Epithelial cell of prostate (primary cell): Measurements from ENCODE around the gene BCL2L11.
A peak's percentile ranks its signal among the peaks of the same experiment; 100 is the strongest.
"Not testable (repeated sequence)": the region's sequence is repeated elsewhere in the genome, so short reads cannot be mapped to it uniquely, and the experiment has no call there.

Source experiments
- DNase-seq: peaks from one replicate; pipeline ENCODE4 v3.0.0-alpha.2; 2011; ENCODE audit warnings: low read depth, low spot score
- H3K27ac ChIP-seq: fragments of 450-650 bp; 2 replicates; pipeline ENCODE4 v1.5.1; 2017; ENCODE audit warnings: mild to moderate bottlenecking

BCL2L11 gene, protein sequence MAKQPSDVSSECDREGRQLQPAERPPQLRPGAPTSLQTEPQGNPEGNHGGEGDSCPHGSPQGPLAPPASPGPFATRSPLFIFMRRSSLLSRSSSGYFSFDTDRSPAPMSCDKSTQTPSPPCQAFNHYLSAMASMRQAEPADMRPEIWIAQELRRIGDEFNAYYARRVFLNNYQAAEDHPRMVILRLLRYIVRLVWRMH

GRCh38 chr2:111120253-111121027, at the start of gene BCL2L11:
Gene BCL2L11, plus strand, starts transcription at chr2:111120914. Its CDS starts 2,832 bp downstream, at chr2:111123746.
- H3K27ac ChIP-seq = peak within 1 kb of the TSS; percentile 71
- peak; percentile 80 for DNase-seq

DNA sequence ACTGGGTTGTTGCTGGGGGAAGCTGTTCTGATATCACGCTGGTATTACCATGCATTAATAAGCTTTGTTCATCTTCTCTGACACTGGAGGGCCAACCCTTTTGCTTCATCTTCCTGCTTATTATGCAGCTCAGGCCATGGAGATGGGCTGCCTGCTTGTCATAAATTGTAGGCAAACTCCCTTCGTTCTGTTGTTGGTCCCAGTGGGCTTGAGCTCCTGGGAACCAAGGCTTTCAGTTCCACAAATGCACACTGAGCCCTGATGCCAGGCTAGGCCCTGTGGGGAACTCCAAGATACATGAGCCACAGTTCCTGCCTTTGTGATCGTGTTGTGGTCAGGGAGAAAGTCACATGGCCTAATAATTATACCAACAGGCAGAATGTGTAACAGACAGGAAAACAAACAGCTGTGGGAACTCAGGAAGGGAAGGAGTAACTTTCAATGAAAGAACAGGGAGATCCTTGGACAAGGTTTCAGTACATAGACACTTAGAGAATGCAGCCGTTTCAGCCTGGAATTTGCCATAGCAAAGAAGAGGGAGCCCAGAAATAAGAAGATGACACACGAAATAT, 49.0 kb upstream of the BCL2L11 start:
- no peak overlapping the region for H3K27ac ChIP-seq
- DNase-seq = peak; percentile 53

- DNase-seq = peak; percentile 14
- H3K27ac ChIP-seq = no peak overlapping the region
Measured at GRCh38 chr2:111072220-111072871, 48.4 kb upstream of the BCL2L11 start.

DNA sequence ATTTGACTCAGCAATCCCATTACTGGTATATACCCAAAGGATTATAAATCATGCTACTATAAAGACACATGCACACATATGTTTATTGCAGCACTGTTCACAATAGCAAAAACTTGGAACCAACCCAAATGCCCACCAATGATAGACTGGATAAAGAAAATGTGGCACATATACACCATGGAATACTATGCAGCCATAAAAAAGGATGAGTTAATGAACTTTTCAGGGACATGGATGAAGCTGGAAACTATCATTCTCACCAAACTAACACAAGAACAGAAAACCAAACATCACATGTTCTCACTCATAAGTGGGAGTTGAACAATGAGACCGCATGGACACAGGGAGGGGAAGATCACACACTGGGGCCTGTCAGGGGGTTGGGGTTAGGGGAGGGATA, 38.1 kb upstream of the BCL2L11 start:
- H3K27ac ChIP-seq, DNase-seq: not testable (repeated sequence)

DNA sequence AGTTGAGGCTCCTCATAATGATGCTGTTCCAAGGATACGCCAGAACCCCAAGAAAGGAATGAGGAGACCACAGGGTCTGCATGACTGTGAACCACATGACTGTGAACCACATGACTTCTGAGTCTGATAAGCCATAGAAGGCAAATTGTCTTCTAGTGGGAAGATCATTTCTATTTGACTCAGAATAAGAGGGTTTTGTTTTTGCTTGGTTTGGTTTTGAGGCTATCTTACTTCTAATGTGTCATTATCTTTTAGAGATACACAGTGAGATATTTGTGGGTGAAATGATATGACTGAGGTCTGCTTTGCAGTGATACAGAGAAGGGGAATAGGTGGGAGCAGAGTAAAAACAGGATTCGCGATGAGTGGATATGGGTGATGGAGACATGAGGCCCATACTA, 28.9 kb upstream of the BCL2L11 start:
- no peak for DNase-seq

DNA sequence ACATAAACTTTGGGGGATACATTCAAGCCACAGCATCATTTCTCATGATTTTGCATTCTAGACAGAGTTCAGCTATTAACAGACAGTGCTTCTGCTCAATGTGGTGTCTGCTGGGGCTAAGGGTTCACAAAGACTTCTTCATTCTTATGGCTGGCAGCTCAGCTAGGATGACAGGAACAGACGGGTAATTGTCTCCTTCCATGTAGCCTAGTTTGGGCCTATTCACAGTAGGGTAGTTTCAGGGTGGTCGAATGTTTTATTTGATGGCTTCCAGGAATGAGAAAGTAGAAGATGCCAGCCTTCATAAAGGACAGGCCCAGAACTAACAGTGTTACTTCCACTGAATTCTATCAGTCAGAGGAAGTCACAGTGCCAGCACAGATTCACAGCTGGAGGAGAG, 26.0 kb upstream of the BCL2L11 start:
- no peak overlapping the region for H3K27ac ChIP-seq
- no peak for DNase-seq

More for the DNA sequence above, 28.9 kb upstream of the BCL2L11 start:
- H3K27ac ChIP-seq = no peak overlapping the region

GRCh38 chr2:111095434-111095833, 25.3 kb upstream of the BCL2L11 start:
- H3K27ac ChIP-seq = no peak overlapping the region
- no peak for DNase-seq

DNA sequence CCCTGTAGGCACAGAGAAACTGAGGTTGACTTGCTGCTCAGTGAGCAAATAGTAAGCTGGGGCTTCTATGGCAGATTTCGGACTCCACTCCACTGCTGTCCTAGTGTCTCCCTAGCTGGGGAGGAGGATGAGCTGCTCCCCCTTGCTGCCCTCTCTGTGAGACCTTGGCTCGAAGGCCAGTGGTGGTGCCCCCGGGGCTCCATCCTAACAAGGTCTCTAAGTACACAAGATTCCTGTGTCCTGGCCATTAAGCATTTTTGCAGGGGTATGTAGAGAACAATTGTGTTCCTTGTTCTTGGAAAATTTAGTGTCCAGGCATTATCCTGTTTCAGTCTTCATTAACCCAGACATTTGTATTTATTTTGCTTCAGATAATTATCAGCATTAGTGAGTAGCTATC, 21.3 kb upstream of the BCL2L11 start:
- no peak overlapping the region for H3K27ac ChIP-seq
- no peak for DNase-seq

DNA sequence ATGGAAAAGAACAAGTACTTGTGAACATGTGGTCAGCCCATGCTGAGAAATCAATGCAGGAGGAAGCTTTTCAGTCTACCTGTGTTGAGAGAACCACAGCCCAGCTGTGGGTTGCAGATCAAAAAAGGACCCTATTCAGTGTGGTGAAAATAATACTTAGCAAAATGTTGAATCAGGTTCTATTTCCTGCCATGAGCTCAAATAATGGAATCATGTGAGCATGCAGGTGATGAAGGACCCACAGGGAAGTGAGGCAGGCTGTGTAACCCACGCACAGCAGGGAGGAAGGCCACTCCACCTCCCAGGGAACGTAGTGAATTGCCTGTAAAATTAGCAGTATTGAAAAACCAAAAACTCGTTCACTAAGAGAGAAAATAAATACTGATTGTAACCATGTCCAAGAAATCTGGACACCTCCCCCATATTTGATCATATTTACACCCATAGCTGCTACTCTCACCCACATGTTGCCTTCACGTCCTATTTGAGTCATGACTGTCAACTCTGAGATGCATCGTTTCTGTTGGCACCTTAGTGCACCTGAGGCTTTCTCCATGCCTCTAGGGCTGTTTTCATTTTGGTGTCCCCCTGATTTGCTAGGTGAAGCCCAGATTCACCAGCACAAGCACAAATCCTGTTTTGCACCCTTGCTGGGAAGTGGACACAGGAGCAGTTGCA, 20.5 kb upstream of the BCL2L11 start:
- no peak for DNase-seq
- H3K27ac ChIP-seq = no peak overlapping the region

DNA sequence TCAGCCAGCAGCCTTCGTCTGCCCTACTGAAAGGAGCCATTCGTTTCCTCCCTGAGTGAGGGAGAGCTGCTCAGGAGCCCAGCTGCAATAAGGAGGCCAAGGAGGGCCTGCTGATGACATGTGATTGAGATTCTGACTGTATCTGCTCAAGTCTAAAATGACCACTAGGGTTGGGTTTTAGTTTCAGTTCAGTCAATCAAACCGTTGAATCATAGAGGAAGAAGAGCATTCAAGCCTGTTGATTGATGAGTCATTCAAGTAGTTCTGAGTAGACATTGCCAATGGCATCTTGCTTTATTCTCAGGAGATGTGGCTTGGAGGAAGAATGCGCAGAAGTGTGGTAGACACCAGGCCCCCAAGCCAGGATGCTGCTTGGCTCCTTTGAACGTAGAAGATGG, 19.9 kb upstream of the BCL2L11 start:
- no peak overlapping the region for H3K27ac ChIP-seq
- DNase-seq = no peak

- no peak for DNase-seq
Measured at GRCh38 chr2:111101592-111101991, 19.1 kb upstream of the BCL2L11 start.

GRCh38 chr2:111102216-111102615, 18.5 kb upstream of the BCL2L11 start:
- no peak for DNase-seq
- H3K27ac ChIP-seq = no peak overlapping the region

More at GRCh38 chr2:111101592-111101991, 19.1 kb upstream of the BCL2L11 start:
- H3K27ac ChIP-seq = no peak overlapping the region

- DNase-seq = no peak
- H3K27ac ChIP-seq = no peak overlapping the region
Measured at GRCh38 chr2:111105926-111106325, 14.8 kb upstream of the BCL2L11 start.

- H3K27ac ChIP-seq = no peak overlapping the region
- DNase-seq = no peak
Measured at GRCh38 chr2:111106706-111107105, 14.0 kb upstream of the BCL2L11 start.

GRCh38 chr2:111108745-111109271, 11.9 kb upstream of the BCL2L11 start:
- H3K27ac ChIP-seq = no peak overlapping the region
- no peak for DNase-seq

DNA sequence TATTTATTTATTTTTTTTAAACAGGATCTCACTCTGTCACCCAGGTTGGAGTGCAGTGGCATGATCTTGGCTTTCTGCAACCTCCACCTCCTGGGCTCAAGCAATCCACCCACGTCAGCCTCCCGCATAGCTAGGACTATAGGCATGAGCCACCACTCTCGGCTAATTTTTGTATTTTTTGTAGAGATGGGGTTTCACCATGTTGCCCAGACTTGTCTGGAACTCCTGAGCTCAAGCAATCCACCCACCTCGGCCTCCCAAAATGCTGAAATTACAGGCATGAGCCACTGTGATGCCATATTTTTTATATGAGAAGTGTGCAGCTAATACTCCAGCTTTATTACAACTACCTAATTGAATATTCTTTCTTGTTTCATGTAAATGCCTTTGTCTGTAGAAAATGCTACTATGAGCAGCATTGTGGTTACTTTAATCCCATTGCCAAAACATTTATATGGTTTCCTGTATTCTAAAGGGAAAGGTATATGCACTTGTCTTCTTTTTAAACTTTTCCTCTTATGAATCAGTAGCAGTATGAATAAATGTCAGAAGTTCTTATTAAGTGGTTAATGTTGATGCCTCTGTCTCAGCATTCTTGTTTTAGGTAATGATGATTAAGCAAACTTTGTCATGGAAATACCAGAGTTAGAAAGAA, 9.5 kb upstream of the BCL2L11 start:
- no peak for DNase-seq

DNA sequence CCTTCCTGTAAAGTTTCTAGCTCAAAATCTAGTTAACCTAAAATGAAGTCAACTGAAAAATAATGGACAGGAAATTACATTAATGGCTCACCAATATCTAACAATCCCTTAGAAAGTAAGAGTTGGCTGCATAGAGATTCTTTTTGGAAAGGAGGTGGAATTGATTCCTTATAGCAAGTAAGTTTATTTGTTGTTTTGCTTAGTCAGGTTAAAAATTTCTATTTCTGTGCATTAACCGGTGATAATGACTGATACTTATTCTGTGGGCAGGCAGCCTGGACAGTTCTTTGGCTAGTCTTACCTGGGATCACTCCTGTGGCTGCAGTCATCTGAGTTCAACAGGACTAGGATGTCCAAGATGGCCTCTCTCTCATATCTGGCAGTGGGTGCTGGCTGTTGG, 6.9 kb upstream of the BCL2L11 start:
- no peak overlapping the region for H3K27ac ChIP-seq
- no peak for DNase-seq

More for the DNA sequence above, 9.5 kb upstream of the BCL2L11 start:
- no peak overlapping the region for H3K27ac ChIP-seq

- H3K27ac ChIP-seq = no peak overlapping the region
- DNase-seq = no peak
Measured at GRCh38 chr2:111116011-111116746, 4.5 kb upstream of the BCL2L11 start.
